GM19468 (cell line): Measurements from ENCODE around the gene TKTL1.

Source experiments
- ATAC-seq: cut with Tn5 transposase; IDR thresholded peaks from one replicate; pipeline ENCODE4 v1.9.1; 2021; ENCODE audit warnings: mild to moderate bottlenecking, moderate library complexity, moderate number of reproducible peaks; ENCODE audit not compliant: unreplicated experiment; ENCODE audit errors: extremely low read depth

TKTL1 gene

GRCh38 chrX:154373340-154374306 is 78.0 kb downstream of the TKTL1 start:
- no peak for ATAC-seq

- no peak for ATAC-seq
These were observed 78.9 kb downstream of the TKTL1 start, which contains the start of gene FLNA for GRCh38 chrX:154374313-154375155. Gene FLNA, minus strand, starts transcription at chrX:154374634. Its CDS starts 3,389 bp downstream, at chrX:154371245.

GRCh38 chrX:154375156-154375504 is 79.5 kb downstream of the TKTL1 start:
- ATAC-seq = no peak

- no peak for ATAC-seq
These were observed 81.2 kb downstream of the TKTL1 start for GRCh38 chrX:154376774-154377173.

DNA sequence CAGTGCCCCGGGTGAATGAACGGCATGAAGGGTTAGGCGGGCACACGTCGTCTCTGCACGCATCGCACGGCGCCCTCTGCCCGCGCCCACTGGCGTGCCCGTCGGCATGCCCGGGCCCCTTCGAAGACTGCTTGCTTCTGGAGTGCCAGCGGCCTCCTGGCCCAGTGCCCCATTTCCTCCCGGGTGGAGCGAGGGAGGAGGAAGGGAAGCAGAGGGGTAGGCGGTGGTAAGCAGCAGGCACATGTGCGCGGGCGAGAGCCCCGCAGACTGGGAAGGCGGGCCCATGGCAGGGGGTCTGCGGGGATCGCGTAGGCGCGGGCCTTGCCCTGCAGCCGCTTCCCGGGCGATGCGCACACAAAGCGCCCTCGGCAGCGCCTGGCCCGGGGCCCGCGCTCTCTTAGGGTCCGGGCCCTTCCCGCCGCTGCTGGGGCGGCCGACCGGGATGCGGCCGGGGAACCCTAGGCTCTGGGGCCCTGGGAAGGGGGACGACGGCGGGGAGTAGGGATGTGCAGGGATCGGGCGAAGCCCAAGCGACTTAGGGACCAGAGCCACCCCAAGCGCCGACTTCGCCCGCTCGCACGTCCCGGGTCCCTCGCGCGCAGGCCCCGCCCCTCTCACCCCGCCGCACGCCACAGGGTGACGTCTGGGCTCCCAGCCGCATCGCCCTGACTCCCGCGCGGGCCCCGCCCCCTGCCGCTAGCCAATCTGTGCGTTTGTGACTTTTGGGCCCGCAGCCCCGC is 82.6 kb downstream of the TKTL1 start:
- no peak for ATAC-seq

DNA sequence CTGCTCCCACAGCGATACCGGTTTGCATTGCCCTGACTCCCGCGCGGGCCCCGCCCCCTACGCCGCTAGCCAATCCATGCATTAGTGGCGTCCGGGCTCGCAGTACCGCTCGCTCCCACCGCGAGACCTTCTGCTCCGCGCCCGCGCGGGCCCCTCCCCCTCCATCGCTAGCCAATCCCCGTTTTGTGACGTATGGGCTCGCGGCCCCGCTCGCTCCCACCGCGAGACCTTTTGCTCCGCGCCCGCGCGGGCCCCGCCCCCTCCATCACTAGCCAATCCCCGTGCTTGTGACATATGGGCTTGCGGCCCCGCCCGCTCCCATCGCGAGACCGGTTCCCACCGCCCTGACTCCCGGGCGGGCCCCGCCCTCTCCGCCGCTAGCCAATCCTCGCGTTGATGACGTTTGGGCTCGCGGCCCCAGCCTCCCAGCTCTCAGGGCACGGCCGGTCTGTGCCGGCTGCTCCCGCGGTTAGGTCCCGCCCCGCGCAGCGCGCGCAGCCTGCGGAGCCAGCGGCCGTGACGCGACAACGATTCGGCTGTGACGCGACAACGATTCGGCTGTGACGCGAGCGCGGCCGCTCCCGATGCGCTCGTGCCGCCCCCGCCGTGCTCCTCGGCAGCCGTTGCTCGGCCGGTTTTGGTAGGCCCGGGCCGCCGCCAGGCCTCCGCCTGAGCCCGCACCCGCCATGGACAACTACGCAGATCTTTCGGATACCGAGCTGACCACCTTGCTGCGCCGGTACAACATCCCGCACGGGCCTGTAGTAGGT is 83.4 kb downstream of the TKTL1 start, which contains the start of gene EMD:
TSS of gene EMD (plus strand) at position 497 of the 770 bp plus-strand sequence. CDS start at position 687, 190 bp downstream.
- peak; percentile 80 for ATAC-seq

DNA sequence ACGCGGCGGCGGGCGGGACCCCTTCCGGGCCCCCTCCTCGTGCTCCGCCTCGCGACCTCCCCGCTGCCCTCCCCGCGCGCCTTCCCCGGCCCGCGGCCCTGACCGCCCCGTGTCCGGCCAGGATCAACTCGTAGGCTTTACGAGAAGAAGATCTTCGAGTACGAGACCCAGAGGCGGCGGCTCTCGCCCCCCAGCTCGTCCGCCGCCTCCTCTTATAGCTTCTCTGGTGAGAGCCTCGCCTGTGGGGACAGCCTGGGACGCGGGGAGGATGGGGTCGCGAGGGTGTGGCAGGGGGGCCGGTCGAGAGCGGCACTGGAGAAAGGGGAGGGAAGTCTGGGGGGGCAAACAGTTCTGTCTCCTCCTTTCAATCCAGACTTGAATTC is 84.0 kb downstream of the TKTL1 start:
- no peak for ATAC-seq
